TTC549 (cell line): ENCODE data around the gene VPS11.

Experiments used
- FAIRE-seq: peaks from 2 replicates; lab custom pipeline; 2012; peaks lifted over from hg19 to GRCh38; lab: Jason Lieb, UNC

The VPS11 gene

DNA sequence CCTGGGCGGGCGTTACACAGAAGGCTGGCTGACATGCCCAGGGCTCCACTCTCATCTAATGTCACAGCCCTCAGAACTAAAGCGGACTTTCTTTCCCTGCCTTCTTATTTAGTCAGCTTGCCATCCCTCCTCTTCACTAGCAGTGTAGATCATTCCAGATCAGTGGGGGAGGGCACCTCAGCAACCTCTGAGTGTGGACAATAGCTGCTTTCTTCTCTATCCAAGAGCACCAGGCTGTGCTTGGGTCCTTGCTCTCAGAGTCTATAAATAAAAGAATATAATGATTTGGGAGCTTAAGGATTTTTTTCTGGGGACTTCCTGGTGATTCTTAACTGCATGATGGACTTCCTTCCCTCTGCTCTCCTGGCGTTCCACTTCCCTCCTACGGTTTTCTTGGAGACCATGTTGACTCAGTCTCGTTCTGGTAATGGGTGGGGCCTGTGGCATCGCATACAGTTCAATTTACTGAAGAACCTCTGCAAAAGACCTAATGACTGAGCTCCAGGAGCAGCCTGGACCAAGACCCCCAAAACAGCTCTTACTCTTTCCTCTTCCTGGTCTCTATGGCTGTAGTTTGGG is 14.2 kb downstream of the VPS11 start:
- no peak for FAIRE-seq

DNA sequence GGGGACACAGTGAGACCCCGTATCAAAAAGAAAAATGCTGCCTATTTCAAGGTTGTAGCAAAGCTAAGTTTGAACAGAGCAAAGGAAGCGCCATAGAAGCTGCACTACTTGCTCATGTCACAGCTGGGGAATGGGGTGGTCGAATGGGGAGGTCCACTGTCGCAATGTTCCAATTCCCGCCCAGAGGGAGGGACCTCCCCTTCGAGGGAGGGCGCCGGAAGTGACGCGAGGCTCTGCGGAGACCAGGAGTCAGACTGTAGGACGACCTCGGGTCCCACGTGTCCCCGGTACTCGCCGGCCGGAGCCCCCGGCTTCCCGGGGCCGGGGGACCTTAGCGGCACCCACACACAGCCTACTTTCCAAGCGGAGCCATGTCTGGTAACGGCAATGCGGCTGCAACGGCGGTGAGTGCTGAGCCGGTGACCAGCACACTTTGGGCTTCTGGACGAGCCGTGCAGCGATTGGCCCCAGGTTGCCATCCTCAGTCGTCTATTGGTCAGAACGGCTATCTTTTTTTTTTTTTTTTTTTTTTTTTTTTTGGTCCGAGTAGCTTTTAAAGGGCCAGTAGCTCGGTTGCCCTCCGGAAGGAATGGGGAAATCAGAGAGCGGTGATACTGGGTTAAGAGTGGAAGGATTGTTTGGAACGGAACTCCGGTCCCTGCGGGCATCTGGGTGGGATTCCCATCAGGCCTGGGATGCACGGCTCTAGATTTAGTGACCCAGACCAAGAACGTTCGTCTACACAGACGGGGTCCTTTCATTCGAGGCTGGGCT is 17.2 kb downstream of the VPS11 start, which contains the start of gene HMBS:
HMBS (plus strand) TSS at position 219 of the 774 bp plus-strand sequence; CDS start at position 372, 153 bp downstream.
- peak; percentile 68 for FAIRE-seq

DNA sequence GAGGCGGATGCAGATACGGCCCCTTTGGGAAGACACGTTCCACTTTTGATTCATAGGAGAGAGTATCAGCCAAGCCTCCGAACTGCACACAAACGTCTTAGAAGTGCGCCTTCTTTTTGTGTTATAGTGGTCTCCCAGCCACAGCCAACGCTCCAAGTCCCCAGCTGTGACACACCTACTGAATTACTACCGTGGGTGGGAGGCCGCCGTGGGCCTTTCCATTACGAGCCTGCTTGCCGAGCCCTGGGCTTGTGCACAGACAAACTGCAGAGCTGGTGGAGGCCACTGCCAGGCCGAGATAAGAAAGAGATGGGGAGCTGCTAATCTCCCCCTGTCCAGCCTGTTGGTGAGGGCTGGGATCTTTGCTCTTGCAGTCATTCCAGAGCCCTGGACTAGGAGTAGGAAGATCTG is 17.8 kb downstream of the VPS11 start:
- FAIRE-seq, result no peak

- no peak for FAIRE-seq
These were observed 19.5 kb downstream of the VPS11 start for GRCh38 chr11:119087123-119087522.

GRCh38 chr11:119087747-119088241 is 20.2 kb downstream of the VPS11 start:
- FAIRE-seq, result no peak

DNA sequence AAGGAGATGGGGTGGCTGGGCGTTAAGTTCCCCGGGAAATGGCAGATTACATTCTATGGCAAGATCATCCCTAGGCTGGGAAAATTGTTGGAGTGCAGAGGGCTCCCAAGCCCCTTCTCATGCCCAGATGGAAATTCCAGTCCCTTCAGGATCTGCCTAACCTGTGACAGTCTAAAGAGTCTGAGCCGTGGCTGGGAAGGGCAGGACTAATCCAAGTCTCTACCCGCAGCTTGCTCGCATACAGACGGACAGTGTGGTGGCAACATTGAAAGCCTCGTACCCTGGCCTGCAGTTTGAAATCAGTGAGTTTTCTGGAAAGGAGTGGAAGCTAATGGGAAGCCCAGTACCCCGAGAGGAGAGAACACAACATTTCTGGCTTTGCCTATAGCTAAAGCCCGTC is 20.8 kb downstream of the VPS11 start:
- FAIRE-seq, result no peak

DNA sequence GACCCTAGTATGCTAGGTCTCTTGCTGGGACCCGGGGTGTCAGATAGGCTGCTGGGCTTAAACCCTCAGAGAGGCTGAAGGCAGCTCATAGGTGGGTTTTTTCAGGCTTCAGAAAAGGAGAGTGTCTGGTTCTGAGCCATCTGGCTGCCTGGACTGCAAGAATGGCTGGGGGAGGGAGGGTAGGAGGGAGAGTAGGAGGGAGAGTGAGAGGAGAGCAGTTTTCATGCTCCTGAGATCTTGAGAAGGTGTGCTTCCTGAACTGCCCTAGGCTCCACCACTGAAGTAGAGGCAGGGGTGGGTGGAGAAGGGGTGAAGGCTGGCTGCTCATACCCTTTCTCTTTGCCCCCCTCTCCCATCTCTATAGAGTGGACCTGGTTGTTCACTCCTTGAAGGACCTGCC is 21.7 kb downstream of the VPS11 start:
- FAIRE-seq, result no peak

DNA sequence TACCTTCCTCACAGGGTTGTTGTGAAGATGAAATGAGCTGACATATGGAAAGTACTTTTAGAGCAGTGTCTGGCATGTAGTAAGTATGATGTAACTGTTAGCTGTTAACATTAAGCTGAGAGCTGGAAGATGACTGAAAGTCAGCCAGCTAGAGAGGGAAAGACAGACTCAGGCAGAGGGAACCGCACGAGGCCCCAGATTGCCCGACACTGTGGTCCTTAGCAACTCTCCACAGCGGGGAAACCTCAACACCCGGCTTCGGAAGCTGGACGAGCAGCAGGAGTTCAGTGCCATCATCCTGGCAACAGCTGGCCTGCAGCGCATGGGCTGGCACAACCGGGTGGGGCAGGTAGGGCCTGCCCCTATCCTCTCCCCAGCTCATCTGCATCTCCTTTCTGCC is 23.6 kb downstream of the VPS11 start:
- no peak for FAIRE-seq

GRCh38 chr11:119091966-119092879 is 24.6 kb downstream of the VPS11 start:
- no peak for FAIRE-seq

- FAIRE-seq, result no peak
These were observed 25.5 kb downstream of the VPS11 start for GRCh38 chr11:119092880-119093842.

GRCh38 chr11:119093942-119094815 is 26.6 kb downstream of the VPS11 start:
- FAIRE-seq, result no peak

DNA sequence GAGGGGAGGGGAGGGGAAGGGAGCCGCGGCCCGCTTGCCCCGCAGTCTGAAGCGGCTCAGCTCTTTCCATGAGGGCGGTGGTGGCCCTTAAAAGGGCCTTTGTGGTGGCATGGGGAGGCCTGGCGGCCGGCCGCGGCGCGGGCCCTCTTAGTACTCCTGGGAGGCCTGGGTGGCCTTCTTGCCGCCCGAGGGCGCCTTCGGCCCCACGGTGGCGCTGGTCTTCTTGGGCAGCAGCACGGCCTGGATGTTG is 27.1 kb downstream of the VPS11 start:
- FAIRE-seq, result no peak

DNA sequence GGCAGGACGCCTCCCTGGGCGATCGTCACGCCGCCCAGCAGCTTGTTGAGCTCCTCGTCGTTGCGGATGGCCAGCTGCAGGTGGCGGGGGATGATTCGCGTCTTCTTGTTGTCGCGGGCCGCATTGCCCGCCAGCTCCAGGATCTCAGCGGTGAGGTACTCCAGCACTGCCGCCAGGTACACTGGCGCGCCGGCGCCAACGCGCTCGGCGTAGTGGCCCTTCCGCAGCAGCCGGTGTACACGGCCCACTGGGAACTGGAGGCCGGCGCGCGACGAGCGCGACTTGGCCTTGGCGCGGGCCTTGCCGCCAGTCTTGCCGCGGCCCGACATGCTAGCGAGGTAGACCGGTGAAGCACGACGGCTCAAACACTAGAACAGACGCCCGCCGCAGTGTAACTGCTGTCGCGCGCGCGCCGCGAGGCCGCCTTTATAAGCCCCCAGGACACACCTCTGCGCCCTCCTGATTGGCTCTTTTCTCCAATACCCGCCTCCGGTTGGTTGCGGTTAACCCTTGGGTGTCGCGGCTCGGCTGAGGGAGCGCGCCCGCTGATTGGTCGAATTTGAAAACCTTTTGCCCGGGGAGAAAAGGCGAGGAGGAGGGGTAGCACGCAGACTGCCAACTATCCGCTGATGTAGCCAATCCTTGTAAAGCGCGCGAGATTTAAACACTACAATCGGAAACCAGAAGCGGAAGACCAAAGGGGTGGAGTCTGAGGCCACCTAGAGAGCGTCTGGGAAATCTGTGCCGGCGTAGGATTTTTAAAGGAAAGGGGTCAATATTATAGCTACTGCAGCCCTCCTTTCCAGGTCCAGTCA is 27.7 kb downstream of the VPS11 start:
- peak; percentile 97 for FAIRE-seq

GRCh38 chr11:119099711-119100110 is 32.1 kb downstream of the VPS11 start:
- no peak for FAIRE-seq

DNA sequence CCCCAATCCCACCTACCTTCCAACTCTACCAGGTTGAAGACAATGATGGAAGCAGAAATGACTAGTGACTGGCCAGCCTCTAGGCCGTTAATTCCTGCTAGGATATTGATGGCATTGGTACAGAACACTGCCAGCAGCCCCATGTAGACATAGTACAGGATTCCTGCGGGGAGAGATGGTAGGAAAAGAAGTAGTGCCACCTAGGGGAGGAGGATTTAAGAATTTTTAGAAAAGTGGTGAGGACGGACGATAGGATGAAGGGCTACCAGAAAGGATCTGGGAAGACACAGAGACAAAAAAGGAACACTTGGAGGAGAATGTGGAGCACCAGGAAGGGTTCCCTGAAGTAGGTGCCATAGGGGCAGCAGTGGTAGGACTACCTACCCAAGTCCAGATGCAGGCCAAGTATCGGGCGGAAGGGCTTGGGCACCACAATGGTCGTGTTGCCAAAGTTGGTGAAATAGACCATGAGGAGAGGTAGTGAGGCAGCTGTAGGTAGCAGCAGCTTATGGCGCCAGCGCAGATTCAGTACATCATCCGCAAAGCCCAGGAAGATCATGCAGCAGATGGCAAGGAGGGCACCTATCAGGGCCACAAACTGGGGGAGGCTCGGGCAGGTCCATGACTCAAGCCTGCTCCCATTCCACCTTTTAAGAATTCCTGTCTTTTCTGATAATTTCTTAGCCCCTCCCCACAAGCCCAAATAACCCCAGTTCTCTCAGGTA is 32.8 kb downstream of the VPS11 start:
- peak; percentile 59 for FAIRE-seq

DNA sequence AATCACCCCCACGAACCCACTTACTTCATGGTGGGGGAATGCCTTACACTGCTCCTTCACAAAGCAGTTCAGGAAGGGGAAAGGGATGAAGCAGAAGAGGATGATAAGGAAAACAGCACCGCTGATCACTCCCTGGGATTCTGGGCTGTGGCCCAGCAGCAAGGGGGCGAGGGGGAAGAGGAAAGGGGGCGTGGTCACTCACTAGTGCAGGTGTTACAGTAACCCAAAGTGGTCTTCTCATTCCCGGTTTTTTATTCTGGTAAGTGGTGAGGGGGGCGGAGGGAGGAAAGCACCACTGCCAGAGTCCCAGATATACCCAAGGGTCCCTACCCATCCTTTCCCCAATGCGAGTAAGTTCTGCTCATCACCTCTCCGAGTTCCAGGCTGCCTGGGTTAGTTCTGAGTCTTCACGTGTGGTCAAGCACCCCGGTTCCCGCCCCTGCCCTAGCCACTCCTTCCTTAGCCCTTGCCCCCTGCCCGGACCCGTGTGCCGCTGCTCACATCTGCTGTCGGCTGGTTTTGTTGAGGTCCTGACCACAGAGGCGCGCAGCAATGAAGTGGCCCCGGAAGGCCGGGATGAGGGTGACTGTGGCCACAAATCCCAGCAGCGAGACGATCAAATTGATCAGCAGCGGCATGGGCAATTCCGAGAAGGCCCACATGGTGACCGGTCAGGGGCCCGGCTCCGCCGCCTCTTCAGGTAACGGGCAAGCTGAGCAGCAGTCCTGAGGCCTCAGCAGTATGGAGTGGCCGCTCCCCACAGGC is 33.6 kb downstream of the VPS11 start:
- FAIRE-seq, result no peak

DNA sequence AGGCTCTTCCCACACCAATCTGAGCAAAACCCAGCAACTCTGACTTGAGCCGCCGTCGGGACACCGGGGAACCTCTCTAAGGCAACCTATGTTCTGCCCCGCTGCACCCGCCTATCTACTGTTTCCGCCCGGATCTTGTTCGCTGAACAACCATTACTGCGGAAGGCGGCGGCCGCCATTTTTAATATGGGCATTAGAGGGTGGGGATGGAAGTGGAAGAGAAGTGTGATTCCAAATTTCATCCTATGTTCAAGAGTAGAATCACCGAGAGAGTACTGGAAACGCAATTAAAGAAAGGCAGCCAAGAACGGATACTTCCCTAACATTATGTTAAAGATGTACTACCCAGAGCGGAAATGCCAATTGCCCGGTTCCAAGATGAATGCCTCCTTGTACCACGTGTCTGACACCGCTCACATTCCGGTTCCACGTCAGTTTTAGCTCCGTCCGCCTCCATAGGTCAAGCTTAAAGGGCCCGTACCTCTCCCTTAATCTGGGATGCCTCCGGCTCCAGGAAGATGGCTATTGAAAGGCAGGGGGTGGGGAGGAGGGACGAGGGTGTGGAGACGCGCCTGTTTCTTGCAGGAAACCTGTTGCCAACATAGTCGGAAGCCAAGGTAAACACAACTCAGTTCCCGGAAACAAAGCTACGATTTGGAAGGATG is 34.3 kb downstream of the VPS11 start, which contains the start of gene DPAGT1:
DPAGT1 (minus strand) TSS at position 95 of the 665 bp plus-strand sequence. CDS start 198 bp downstream, outside the sequence.
- peak; percentile 74 for FAIRE-seq
